ENCODE data around the gene ZBTB33.
A peak's percentile ranks its signal among the peaks of the same experiment; 100 is the strongest.

The ZBTB33 gene

DNA sequence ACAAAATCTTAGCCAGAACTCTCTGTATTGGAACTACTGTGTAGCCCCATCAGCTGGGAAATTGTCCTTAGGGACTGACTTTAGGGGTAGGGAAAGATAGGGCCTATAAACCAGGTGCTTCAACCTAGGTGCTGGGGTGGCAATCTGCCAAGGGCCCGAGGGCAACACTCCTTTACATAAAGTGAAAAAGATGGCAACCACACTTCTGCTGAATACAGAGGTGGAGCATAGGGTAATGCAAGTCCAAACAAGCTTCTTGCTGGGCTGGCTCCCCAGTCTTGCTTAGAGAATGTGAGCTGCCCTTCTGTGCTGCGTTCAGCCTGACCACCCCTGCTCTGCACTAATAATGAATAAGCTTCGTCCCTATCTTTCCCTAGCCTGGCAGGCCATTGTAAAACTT lies 9.8 kb downstream of the ZBTB33 start:
- DNase-seq = no peak
- intact Hi-C loops (cut with DNase I) = no loop called here

DNA sequence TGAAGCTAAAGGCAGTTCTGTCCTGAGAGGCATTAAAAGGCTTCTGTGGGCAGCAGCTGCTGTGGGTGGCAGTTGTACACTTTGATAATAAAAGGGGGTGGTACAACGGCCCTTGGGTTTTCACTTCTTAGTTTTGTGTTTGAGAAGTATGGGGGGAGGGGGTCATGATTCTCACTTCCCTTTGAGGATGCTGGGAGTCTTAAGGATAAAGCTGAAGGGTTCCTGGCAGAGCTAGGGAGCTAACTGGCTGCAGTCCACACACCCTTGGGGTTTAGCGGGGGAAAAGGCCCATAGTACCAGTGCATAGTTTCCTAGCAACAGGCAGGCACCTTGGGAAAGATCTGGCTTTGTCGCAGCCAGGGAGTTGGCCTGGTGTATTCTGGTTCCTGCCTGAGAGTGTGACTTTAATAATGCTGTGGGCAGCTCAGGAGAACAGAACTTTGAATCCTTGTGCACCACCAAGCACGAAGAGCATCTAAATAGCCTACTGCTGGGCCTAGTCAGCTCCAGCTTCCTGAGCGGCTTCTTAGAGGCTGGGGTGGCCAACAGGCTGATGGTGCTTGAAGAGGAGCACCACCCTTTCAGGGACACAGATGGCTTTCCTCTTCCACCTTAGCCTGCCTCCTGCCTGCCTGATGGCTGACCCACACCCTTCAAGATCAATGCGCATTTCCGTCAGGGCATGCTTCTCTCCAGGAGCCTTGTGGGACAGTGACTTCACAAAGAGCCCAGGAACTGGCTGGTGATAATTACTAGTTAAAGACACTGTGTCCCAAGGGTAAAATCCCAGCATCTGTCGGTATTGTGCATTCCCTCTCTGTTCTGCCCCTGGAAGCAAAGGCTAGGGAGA lies 12.5 kb downstream of the ZBTB33 start:
- peak in 14 of 42 donors; percentile 3 to 45 (median 19) for DNase-seq
- intact Hi-C loops (cut with DNase I) = no loop called here

DNA sequence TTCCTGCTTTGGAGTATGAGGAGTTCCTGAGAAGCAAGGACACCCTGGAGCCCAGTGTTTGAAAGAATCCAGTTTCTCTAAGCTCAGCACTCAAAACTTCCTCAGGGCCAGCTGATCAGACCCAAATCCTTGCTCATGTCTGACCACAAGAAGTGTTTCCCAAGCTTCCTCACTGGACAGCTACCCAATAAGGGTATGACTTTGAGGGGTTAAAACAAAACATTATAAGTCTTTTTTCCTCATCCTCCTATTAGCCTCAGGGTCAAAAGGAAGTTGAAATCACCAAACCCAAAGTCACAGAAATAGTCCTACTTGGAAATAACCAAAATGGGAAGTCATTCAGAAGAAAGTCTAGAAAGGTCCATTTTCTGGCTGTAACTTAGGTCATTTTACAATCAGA lies 13.7 kb downstream of the ZBTB33 start:
- intact Hi-C loops (cut with DNase I) = no loop called here
- DNase-seq = no peak

DNA sequence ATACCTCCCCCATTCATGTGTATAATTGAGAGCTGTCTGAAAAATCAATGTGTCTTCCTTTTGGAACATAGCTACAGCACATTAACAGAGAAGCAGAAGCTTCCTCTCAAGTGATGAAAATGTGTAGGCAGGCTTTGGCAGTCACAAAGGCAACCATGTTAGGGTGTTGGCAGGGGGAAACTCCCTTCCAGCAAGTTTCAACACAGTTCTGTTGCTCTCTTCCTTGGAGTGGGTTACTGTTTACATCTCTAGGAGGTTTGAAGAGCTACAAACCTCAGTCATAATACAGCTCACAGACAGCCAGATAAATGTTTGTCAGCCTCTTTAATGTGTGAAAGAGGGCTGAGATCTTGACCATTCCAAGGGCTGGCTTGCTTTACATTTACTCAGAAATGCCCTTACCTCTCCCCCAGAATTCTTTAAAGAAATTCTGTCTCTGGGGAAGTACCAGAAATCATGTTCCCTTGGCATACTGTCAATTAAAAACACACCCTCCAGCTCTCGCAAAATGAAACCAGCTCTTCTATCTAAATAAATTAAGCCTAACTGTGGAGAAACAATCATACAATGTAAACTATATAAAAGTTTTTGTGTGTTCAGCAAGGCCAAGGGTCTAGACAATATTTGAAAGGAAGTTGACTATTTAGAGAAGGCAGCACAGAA lies 18.9 kb downstream of the ZBTB33 start:
- intact Hi-C loops (cut with DNase I) = no loop called here

DNA sequence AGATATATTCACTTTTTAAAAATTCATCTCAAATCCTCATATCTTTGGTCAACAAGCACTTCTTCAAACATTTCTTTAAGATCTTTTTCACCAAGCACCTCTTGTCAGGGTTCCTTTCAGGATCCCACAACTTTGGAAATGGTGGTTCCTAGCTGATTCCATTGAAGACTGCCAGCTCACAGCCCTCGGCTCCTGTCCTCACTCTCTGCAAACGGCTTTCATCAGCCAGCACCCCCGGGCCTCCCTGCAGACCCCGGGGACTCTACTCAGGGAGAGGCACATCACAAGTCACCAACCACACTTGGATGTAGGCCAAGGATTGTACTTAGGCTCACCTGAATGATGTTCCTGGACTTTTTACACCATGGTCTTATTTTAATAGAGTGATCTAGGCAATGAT lies 20.0 kb downstream of the ZBTB33 start:
- DNase-seq = no peak
- intact Hi-C loops (cut with DNase I) = no loop called here

More for the DNA sequence above, 18.9 kb downstream of the ZBTB33 start:
- DNase-seq = peak in 1 of 42 donors; percentile 13

DNA sequence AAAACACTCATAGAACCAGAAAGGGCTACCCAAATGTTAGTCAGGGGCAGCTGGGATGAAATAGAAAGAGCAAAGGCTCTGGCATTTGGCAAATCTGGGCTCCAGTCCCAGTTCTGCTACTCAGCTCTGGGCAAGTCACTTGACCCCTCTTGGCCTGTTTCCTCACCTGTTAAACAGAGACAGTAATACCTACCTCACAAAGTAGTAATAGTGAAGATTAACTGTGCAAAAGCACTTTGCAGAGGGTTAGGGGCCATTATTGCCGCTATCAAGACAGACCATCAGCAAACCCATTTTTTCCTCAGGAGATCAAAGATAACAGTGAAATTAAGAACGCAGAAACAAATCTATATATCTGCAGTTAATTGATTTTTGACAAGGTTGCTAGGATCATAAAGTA lies 20.6 kb downstream of the ZBTB33 start:
- intact Hi-C loops (cut with DNase I) = no loop called here
- DNase-seq = peak in 1 of 42 donors; percentile 37

DNA sequence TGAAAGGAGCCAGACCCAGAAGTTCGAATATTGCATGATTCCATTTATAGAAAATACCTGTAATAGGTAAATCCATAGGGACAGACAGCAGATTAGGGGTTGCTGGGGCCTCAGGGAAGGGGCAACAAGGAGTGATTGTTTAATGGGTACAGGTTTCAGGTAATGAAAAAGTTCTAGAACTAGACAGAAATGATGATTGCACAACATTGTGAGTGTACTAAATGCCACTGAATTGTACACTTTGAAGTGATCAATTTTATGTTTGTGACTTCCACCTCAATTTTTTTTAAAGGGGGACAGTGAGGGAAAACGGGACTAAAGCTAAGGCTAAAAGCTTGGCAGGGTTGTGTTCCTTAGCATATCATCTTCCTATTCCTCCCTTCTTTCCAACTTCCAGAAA lies 23.5 kb downstream of the ZBTB33 start:
- DNase-seq = no peak
- intact Hi-C loops (cut with DNase I) = no loop called here

DNA sequence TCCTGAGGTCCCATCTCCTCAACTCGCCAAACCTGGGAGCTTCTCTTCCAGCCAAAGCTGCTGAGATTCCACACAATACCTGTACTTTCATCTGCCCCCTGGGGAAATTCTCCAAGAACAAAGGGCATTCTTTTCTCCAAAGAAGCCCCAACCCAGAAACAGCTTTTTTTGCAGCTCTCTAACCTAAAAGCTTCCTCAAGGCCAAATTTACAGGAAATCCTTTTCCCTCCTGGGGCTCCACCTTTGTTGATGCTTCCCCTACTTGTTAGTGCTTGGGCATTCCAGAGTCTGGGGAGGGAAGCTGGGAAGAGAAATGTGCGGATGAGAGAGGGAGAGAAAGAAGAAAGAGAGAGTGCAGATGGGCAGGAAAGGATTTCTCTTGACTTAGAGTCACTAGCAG lies 24.3 kb downstream of the ZBTB33 start:
- intact Hi-C loops (cut with DNase I) = no loop called here

DNA sequence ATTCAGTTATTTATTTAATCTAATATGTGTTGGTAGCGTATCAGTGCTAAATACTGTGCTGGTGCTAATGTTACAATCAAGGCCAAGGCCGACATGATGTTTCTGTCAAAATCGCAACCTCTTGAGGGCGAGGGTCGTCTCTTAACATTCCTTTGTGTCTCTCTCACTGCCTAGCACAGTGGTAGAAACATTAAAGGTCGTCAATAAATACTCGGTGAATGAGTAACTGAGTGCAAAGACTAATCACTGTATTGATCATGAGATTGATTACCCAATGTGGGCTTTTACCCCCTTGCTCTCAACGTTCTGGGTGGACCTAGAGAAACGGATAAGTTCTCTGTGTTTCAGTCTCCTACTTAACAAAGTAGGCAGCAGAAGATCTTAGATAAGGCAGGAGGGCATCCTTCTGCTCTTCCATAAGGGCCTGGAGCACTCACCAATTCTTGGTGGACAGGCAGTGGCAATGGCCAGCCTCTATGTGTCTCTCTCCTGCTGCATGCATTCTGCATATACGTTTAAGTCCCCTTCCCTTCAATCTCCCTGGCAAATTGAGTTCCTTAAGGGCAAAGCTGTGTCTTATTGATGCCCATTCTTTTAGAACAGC lies 30.5 kb downstream of the ZBTB33 start:
- no peak for DNase-seq
- intact Hi-C loops (cut with DNase I) = no loop called here

More for the DNA sequence above, 24.3 kb downstream of the ZBTB33 start:
- DNase-seq = no peak

DNA sequence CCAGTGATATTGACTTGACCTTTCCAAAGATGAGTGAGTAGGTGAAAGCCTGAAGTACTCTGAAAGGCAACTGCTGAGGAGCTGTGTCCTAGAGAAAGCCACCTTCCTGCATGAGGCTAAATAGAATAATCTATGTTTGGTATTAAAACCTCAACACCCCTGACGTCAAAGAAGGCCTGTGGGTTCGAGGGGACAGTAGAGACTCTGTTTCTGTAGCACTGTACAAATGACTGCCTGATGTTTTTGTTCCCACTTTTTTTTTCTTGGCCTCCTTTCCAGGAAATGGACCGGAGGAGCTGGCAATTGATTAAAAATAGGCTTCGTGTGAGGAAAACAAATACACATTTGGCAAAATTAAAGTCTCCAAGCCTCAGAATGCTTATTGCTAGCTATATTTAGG lies 31.1 kb downstream of the ZBTB33 start:
- intact Hi-C loops (cut with DNase I) = no loop called here
- DNase-seq = no peak

DNA sequence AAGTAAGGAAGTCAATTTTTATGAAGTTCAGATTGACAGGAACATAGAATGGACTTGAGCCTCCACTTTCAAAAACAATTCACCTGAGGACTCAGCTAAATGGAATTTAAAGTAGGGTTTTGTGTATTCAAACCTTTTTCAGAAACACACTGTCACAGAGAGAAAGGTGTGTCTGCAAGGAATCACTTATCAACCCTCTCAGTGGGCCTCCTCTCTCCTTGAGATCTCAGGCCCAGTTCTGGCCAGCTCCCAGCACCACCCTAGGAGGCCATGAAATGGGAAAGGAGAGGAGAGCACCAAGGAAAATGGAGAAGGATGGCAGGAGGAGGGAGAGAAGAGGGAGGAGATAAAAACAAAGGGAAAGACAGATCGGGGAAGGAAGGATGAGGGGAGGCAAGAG lies 32.1 kb downstream of the ZBTB33 start:
- DNase-seq = no peak
- intact Hi-C loops (cut with DNase I) = no loop called here

DNA sequence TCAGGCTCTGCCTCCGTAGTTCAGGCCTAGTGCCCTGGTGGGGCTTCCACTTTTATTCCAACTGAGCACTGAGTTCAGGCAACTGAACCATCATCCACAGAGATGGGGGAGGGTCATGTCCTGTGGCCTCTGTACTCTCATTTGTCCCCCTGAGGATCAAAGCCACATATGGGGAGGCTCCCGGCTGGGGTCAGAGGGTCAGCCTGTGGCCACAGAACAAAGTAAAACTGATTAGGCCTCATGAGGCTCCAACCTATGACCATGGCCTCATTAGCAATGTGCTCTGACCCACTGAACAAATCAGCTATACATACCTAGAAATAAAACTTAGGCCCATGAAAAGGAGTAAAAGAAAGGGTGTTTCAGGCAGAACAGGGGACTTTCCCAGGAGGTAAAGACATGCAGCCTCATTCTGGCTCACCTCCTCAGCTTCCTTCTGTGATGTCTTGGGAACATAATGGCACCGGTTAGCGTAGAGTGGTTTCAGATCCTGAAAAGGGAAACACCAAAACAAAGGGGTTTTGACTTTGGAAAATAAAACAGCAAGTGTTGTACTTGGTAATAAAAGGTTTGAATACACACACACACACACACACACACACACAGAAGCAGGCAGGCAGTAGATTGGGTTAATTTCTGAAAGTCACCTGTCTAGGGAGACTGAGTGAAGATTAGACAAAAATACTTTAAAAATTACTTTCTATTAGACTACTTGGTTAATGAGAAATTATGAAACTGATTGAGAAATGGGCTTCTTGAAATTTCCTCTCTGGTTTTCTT lies 36.3 kb downstream of the ZBTB33 start:
- DNase-seq = no peak
- intact Hi-C loops (cut with DNase I) = no loop called here

DNA sequence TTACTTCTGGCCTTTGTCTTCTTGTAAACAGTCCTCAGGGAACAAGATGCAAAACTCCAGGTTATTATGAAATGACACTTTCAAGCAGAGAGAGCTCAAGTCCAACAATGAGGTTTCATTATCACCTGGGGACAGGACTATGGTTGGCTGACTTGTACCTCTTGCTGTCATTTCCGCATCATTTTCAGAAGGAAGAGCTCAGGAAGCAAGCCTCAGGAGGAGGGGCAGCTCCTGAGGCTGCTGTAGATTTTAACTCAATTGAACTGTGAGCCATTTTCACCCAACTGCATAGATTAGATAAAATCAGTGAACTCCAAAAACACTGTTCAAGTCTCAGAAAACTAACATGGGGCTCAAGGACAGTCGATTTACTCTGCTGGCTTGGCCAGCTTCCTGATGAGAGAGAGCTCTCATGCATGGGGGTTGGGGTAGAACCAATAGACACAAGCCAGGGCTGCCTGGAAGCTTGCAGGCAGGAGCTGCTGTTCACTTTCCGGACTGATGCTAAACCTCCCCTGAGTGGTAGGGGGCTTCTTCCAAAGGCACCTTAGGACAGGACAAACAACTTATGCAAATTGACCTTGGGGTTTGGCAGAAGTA lies 37.0 kb downstream of the ZBTB33 start:
- DNase-seq = peak in 1 of 42 donors; percentile 39
- intact Hi-C loops (cut with DNase I) = no loop called here

DNA sequence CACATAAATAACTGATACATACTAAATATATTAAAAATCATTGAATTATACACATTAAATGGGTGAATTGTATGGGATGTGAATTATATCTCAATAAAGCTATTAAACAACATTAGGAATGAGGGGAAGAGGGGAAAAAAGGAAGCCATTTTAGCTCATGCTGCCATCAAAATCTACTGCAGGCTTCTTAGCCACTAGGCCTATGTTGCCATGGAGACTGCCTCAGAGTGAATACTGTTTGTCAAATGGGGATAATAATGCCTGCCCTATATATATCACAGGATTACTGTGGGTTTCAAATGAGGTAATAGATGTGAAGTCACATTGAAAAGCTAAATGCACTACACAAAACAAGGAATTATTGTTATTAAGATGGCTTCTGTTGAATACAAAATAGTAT lies 39.5 kb downstream of the ZBTB33 start:
- intact Hi-C loops (cut with DNase I) = no loop called here

DNA sequence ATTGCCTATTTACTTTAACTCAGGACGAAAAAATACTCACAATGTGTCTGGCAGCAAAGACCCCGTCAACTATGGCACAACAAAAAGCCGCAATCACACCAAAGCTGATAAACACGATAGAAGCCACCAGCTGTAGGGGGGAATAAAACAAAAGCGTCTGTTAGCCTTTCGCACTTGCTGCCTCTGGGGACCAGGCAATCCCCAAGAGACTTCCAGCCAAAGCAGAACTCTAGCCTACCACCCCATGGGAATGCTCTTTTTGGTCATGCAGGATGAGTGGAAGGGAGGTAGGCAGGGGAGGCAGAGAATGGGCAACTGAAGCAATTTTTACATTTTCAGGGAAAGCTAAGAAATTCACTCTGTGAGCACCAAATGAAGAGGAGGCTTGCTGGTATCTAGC lies 40.6 kb downstream of the ZBTB33 start:
- intact Hi-C loops (cut with DNase I) = no loop called here

More for the DNA sequence above, 39.5 kb downstream of the ZBTB33 start:
- no peak for DNase-seq

DNA sequence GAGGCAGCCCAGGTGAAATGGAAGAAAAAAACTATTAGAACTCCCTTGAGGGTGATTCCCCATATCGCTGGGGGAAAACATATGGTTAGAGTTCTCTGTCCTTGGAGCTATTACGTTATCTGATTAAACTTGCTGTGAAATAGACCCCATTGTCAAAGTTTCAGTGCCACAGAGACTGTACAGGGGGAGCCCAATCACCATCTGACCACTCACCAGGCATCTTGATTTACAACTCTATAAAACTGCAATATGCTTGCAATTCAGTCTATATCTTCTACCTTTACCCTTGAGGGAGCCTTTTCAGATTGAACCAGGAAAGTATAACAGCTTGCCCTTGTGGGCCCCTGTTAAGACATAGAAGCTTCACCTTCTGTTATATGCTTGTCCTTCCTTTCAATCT lies 42.4 kb downstream of the ZBTB33 start:
- intact Hi-C loops (cut with DNase I) = no loop called here
- DNase-seq = no peak

More for the DNA sequence above, 40.6 kb downstream of the ZBTB33 start:
- no peak for DNase-seq

DNA sequence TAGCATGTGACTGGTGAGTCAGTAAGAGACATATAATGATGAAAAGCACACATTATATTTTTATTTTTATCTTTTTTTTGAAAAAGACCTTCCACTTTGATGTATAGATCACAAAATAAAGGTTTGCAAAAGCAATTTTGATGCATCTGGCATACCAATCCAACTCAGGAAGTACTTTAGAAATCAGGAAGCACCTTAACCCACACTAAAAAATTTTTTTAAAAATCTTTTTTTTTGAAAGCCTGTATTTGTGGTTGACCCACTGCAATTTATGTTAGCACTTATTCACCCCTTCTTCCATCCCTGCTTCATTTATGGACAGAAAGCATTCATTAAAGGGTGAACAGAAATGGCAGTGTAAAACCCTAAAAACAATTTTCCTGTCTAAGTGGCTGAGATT lies 44.0 kb downstream of the ZBTB33 start:
- intact Hi-C loops (cut with DNase I) = no loop called here
- no peak for DNase-seq

DNA sequence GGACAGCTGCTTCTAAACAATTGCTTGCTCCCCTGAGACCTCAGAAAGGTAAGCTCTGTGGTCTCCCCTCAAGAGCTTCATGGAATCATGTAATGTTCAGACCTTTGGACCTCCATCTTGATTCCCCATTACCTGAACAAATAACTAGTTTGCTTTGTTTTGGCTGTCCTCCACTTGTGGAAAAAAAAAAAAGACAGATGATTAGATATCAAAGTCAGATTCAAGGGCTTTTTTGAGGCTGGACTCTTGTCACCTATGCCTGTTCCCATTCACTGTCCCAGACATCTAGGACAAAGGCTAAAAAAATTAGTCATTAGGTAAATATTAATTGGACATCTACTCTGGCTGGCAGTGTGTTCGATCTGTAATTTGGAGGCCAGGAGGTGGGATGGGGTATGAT lies 47.3 kb downstream of the ZBTB33 start:
- no peak for DNase-seq
- intact Hi-C loops (cut with DNase I) = no loop called here

DNA sequence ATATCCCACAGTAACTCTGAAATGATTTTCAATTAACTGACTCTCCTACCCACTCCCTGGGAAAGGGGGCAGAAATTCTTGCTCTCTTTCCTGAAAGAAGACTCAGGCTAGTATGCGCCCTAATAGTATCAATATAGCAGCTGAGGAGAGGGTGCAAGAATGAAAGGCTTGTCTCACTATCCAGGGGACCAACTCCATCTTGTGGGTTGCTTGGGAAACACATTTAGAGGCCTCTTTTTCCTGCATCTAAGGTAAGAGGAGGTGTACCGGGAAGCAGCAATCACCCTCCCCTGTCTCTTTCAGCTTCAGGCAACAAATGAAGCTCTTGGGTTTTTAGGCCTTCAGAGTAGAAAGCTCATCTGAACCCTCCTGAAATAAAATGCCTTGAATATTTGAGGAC lies 49.3 kb downstream of the ZBTB33 start:
- DNase-seq = peak in 5 of 42 donors; percentile 5 to 40 (median 17)
- intact Hi-C loops (cut with DNase I) = no loop called here
